ENCODE data around the gene PTPRN2.

GRCh38 chr7:157976406-157976805 lies 611.2 kb downstream of the PTPRN2 start:
- TF ChIP-seq CTCF (IDR thresholded peaks at IDR 0.05) (no peak), ZFX (IDR thresholded peaks at IDR 0.05; ENCODE audit: borderline replicate concordance) (no peak)
